GM21526 (cell line): ENCODE results near the gene HEATR5A.
"Not testable (repeated sequence)": the region's sequence is repeated elsewhere in the genome, so short reads cannot be mapped to it uniquely, and the experiment has no call there.

Source experiments
- ATAC-seq: cut with Tn5 transposase; IDR thresholded peaks from one replicate; pipeline ENCODE4 v1.9.1; 2021; ENCODE audit warnings: moderate library complexity; ENCODE audit not compliant: unreplicated experiment, low FRiP score

The HEATR5A gene

DNA sequence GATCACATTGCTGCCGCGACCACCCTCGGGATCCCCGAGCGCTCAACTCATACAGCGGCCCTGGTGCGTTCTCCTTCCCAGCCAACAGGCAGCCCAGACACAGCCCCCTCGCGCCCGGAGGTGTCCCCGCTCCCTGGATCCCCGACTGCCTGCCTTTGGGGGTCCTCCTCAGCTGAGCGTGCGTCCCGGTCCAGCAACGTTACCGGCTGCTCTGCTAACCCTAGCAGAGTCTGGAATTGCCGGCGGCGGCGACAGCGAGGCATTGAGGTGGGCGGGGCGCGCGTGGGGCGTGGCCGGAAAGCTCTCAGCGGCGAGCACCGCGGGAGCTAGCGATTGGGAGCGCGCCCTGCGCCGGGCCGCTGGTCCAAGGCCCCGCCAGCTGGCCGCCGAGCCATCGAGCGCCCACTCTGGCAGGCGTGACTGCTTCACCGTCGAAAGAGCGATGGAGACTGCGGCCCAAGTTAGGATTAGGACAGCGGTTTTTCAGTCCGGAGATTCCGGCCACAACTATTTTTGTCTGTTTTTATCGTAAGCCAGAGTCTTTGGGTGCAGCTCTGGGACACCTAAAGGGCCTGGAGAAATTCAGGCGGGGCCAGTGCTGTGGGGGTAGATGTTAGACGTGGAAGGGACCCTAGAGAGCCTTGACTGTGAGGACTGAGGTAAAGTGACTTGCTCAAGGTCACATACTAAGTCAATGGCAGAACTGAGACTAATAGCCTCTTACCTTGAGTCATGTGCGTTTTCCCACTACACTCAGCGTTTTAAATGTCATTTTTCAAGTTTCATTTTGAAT, at the start of gene HEATR5A:
Gene HEATR5A (minus strand): TSS at position 232 of the 793 bp plus-strand sequence. CDS start 17,575 bp downstream, outside the sequence.
- peak; percentile 97 for ATAC-seq

DNA sequence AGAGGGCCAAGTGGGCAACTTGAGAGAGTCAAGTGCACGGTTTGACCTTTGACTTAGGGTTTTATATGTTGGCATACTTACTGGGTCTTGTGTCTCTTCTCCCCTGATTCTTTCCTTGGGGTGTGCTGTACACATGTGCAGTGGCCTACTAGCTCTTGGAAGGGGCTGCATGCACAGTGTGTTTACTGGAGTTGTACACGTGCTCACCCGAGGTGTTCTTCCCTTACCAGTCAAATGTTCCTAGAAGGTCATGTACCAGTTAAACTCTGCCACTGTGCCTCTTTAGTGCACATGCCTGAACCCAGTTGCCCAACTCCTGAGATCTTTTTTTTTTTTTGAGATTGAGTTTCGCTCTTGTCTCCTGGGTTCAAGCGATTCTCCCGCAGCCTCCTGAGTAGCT, 46.2 kb upstream of the HEATR5A start:
- no peak for ATAC-seq

DNA sequence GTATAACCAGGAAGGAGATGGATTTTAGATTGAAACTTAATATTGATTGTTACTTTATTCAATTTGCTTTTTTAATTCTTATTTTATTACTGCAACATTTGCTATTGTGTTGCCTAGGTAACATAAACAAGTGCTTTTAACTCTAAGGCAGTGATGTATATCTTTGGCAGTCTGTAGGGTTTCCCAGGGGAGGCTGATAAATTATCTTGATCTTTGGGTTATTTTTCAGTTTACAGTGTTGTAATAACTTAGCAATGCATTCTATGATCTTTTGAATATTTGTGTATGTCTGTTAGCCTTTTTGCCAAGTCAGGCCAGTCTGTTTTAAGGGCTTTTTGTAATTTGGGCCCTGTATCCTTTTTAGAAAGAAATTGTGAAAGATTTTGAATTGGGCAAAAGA, 44.8 kb upstream of the HEATR5A start:
- ATAC-seq = no peak

DNA sequence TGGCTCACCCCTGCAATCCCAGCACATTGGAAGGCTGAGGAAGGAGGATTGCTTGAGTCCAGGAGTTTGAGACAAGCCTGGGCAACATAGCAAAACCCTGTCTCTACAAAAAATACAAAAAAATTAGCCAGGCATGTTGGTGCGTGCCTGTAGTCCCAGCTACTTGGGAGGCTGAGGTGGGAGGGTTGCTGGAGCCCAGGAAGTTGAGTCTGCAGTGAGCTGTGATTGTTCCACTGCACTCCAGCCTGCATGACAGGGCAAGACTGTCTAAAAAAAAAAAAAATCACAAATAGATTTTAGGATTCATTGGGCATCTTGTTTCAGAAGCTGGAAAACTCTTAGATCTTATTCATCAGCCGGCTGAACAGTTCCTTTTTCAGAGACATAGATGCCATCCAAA, 42.1 kb upstream of the HEATR5A start:
- ATAC-seq = not testable (repeated sequence)

DNA sequence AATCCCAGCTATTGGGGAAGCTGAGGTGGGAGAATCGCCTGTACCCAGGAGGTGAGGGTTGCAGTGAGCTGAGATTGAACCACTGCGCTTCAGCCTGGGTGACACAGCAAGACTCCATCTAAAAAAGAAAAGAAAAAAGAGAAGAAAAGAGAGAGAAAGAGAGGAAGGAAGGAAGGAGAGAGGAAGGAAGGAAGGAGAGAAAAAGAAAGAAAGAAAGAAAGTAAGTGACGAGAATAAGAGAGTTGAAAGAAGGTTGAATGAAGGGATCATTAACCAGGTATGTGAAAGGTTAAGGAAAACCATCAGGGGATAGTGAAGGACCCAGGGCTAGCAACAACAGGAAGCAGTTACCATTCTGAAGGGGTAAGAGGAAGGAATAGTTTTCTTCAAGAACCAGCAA, 41.2 kb upstream of the HEATR5A start:
- ATAC-seq = no peak

DNA sequence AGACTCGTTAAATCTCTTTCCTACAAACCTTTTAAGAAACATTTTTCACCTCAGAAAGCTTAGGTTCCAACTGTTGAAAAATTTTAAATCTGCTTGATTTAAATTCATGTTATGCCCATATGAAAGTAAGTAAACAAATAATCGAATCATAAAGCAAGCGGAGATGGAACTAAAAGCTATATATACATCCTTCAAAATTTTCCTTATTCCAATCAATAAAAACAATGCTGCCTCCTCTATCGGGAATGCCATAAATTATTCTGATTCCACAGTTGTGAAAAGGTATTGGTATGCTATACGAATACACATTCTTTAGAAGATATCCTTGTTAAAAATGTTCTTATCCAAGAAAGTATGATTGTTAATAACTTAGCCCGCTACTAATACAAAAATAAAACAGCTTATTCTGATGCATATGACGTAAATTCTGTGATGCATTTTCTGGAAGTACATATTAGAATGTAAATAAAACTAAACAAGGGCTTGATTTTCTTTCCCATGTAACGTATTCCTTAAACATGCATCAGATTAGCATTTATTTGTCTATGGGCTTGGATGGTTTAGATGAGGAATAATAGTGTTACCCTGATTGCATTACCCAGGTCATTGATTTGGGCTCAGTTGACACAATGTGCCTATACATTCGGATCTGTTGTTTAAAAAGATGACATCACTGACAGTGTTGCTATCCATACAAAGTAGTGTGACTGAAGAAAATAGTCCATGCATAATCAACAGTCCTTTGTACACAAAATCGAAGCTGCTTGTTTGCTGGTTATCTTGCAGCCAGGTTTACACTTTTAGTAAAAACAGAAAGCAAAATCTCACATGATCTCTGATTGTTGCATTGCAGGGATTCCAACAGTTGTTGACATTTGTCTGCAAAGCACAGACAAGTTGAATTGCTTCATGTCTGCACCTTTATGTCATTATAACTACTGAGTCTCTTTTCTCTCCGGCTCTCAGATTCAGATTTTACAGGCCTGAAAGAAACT, 37.6 kb upstream of the HEATR5A start:
- peak; percentile 5 for ATAC-seq

DNA sequence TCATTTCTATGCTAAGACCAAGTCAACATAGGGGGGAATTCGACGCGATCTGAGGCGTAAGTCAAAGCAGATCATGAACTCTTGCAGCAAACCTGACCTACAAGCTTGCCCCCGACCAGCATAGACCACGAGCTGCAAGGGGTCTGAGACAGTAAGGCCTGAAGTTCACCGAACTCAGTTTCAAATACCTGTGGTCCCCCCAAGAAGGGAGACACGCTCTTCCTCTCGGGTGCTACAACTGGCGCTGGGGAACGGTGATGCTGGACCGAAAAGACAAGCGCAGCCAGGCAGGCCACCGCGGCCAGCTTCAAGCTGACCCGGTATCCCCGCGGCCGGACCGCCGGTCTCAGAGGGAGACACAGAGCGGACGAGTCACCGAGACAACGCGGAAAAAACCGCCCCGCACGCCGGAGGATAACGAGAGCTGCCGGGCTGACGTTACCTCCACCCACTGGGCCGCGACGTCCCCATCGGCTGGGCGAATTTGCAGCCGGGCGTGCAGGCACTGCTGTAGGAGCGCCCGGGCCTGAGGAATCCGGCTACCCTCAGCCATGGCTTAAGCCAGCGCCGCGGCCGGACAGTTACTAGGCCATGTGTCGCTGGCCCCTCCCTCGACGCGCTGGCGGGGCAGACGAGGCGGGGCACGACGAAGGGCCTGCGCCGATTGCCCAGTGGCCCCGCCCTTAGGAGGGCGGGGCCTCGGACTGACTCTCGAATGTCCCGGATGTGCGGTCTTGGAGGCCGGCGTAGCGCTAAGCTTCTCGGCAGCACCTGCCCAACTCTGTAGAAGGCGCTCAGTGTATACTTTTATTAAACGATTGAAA, 36.7 kb upstream of the HEATR5A start, which contains the start of gene DTD2:
Gene DTD2 (minus strand): TSS at position 666 of the 824 bp plus-strand sequence. CDS start 113 bp downstream, at position 553.
- peak; percentile 96 for ATAC-seq

DNA sequence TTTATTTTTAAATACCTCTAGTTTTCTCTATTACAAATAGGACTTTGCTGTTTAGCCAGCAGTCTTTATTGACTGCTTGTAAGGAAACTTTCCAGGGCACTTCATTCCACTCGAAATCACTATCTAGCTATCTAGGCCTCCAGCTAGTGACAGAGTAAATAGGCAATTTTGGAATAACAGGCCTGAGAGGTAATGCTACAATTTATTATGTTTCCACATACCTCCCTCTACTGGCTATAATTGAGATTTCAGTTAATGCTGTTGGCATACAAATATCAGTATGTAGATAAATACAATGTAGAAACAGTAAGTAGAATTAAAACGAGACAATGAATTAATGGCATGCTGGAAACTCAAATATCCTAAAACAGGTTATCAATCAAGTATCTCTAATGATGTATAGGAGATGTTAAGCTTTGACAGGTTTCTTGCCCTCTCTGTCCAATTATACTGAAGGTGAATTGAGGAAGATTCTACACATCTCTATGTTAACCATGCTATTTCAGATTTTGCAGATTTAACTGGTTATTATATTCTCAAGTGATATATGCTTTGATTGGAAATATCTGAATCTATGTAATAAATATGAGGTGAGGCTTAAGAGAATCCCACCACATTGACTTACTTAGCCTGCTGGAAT, 29.7 kb upstream of the HEATR5A start:
- no peak for ATAC-seq

DNA sequence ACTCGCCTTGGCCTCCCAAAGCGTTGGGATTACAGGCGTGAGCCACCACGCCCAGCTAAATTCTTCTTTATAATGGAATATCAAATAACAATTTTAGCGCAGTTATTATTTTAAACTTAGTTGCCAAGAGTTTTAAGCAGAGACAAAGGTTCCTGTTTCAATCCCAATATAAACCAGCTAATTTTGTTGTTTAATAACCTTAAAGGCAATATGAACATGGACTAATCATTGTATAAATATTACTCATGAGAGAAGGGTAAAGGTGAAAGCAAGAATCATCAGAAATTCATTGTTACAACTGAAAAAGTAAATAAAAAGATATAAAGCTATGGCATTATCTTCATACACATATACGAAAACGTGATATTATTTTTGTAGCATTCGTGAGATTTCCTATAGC, 28.8 kb upstream of the HEATR5A start:
- ATAC-seq = no peak

DNA sequence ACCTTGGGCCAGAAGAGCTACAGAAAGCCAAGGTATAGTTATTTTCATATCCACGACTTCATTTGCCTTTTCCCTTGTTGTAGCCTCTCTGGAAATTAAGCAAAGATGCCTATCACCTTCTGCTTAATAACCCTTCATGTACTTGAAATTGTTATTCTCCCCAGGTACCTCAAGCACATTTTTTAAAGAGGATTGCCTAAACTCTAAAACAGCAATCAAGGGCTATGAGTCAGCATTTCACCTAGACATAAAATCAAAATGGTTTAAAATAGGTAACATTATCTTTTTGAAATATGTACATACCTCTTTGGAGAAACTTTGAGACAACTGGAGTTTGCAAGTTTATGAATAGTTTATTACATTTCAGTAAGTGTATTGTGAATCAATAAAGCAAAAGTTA, 25.4 kb upstream of the HEATR5A start:
- no peak for ATAC-seq

DNA sequence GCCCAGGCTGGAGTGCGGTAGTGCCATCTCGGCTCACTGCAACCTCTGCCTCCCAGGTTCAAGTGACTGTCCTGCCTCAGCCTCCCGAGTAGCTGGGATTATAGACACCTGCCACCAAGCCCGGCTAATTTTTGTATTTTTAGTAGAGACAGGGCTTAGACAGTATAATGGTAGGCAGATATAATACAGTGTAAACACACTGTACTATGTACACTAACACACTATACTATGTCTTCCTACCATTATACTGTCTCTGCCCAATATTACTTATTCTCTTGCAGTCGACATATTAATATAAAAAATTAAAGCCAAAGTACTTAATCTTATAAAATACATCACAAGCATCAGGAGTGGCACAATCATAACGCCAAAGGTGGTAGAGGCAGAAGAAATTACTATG, 21.9 kb upstream of the HEATR5A start:
- no peak for ATAC-seq

DNA sequence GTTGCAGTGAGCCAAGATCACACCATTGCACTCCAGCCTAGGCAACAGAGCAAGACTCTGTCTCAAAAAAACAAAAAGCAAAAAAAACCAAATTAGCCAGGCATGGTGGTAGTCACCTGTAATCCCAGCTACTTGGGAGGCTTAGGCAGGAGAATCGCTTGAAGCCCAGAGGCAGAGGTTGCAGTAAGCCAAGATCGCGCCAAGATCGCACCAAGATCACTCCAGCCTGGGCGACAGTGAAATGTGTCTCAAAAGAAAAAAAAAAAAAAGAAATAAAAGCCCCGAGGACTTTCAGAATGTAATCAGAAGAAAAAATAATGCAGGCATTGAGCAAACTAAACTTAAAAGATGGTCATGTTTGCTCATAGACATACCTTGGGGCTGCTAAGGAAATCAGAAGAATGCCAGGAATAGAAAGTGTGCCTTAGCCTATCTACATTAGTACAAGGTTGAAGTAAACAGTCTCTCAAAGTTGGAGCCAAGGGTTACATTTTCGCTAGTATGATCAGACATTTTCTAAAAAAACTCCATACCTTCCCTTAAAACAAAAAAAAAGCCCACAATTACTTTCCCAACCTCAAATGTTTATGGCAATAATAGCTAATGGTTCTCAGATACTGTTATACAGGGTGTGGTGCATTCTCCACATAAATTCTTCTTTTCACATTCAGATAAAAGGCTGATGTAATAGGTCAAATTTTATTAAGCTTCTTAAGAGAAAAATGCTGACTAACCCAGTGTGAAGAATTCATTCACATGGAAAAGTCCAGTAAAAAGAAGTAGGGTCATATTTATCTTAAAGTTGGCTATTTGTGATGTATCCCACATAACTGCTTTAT, 21.1 kb upstream of the HEATR5A start:
- no peak for ATAC-seq

DNA sequence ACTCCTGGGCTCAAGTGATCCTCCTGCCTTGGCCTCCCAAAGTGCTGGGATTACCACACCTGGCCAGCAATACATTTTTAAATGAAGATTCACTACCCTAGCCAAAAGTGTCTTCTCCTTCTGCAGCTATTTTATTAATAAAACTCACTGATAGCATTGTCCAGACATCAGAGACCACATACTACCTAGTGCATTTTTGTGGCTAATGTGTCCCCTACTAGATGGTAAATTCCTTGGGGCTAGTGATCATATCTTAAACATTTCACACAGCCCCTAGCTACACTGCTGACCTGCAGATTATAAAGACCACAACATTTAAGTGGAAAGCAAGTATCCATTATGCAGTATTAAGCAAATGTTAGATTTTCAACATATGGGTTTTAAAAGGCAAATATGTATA, 19.9 kb upstream of the HEATR5A start:
- no peak for ATAC-seq

DNA sequence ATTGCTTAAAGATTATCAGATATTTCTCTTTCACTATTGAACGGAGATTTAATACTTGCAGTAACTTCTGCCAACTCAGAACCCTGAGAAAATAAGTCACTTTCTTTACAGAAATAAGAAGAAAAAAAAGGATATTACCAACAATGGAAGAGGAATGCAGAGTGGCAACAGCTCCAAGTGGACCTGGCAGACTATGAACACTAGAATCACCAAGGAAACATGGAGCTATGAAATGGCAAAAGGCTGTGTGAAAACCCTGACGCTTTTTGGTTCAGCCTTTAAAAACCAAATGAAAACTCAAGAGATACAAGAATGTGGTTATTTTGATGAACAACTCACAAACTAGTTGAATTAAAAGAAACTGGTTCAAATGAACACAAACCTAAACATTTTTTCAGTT, 19.2 kb upstream of the HEATR5A start:
- no peak for ATAC-seq

DNA sequence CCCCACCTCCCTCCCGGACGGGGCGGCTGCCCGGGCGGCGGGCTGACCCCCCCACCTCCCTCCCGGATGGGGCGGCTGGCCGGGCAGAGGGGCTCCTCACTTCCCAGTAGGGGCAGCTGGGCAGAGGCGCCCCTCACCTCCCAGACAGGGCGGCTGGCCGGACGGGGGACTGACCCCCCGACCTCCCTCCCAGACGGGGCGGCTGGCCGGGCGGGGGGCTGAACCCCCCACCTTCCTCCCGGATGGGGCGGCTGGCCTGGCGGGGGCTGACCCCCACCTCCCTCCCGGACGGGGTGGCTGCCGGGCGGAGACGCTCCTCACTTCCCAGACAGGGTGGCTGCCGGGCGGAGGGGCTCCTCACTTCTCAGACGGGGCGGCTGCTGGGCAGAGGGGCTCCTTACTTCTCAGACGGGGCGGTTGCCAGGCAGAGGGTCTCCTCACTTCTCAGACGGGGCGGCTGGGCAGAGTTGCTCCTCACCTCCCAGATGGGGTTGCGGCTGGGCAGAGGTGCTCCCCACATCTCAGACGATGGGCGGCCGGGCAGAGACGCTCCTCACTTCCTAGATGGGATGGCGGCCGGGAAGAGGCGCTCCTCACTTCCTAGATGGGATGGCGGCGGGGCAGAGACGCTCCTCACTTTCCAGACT, 16.8 kb upstream of the HEATR5A start:
- not testable (repeated sequence) for ATAC-seq

DNA sequence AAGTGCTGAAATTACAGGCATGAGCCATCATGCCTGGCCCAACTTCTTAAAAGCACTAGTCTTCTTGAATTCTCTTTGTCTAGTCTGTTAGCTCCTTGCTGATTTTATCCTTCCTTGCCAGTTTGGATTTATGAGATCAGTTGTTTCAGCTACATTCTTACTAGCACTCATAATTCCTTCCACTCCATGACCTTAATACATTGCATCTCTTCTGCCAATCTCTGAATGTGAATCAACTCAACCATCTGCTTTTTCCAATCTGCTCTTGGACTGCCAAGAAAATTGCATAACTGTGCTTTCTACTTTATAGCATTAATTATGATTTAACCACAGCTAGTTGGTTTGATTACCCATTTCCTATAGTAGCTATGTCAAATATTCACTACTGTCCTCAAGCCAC, 14.9 kb upstream of the HEATR5A start:
- ATAC-seq = no peak

DNA sequence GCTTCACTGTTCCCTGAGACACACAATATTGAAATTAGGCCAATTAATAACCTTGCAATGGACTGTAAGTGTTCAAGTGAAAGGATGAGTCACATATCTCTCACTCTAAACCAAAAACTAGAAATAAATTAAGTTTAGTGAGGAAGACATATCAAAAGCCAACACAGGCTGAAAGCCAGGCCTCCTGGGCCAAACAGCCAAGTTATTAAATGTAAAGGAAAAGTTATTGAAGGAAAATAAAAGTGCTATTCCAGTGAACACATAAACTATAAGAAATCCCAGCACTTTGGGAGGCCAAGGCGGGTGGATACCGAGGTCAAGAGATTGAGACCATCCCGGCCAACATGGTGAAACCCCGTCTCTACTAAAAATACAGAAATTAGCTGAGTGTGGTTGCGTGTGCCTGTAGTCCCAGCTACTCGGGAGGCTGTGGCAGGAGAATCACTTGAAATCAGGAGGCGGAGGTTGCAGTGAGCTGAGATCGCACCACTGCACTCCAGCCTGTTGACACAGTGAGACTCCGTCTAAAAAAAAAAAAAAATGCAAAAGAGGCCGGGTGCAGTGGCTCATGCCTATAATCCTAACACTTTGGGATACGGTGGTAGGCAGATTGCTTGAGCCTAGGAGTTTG, 10.4 kb upstream of the HEATR5A start:
- no peak for ATAC-seq

DNA sequence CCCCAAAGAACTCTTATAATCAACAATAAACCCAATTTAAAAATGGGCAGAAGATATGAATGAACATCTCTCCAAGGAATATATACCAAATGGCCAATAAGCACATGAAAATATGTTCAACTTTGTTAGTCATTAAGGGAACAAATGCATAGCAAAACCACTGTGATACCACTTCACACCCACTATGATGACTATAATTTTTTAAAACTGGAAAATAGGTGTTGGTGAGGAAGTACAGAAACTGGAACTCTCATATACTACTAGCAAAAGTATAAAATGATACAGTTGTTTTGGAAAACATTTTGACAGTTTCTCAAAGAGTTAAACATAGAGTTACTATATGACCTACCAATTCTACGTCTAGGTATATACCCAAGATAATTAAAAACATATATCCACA, 9.4 kb upstream of the HEATR5A start:
- no peak for ATAC-seq
